PC-3 (cell line): ENCODE data around the gene USH2A.

ENCODE experiments used
- EZH2 ChIP-seq: fragments of 300-600 bp; sonication (generic); IDR thresholded peaks from one replicate; pipeline ENCODE4 v1.6.1; 2017; ENCODE audit warnings: antibody characterized with exemption, mild to moderate bottlenecking, low read length; ENCODE audit not compliant: unreplicated experiment
- TF ChIP-seq, protein P1 (sequence below): fragments of 300-600 bp; sonication (generic); conservative IDR thresholded peaks from 2 replicates; pipeline ENCODE4 v1.5.1; 2017; ENCODE audit warnings: antibody characterized with exemption, low read depth, mild to moderate bottlenecking, low read length

DNA sequence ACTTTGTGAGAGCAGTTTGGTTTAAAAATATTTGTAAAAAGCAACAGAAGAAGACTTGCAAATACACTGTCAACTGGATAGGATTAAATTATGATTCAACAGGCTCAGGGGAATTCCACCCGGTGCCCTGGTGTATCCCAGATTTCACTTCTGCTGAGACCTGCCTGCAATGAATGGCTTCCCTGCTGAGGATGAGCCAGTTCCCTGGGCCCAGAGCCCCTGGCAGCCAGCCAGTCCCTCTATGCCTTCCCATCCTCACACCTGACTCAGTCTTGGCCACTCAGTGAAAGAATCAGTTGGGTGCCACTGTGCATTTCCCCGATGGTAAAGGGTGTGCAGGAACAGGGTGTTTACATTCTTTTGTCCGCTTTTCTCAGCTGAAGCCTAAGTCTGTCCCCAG, 791.8 kb downstream of the USH2A start:
- TF ChIP-seq, protein P1, sequence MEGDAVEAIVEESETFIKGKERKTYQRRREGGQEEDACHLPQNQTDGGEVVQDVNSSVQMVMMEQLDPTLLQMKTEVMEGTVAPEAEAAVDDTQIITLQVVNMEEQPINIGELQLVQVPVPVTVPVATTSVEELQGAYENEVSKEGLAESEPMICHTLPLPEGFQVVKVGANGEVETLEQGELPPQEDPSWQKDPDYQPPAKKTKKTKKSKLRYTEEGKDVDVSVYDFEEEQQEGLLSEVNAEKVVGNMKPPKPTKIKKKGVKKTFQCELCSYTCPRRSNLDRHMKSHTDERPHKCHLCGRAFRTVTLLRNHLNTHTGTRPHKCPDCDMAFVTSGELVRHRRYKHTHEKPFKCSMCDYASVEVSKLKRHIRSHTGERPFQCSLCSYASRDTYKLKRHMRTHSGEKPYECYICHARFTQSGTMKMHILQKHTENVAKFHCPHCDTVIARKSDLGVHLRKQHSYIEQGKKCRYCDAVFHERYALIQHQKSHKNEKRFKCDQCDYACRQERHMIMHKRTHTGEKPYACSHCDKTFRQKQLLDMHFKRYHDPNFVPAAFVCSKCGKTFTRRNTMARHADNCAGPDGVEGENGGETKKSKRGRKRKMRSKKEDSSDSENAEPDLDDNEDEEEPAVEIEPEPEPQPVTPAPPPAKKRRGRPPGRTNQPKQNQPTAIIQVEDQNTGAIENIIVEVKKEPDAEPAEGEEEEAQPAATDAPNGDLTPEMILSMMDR, result no peak
- TF ChIP-seq EZH2, result no peak
